Measurements from ENCODE around the gene TRMT10B. TPM values are rescaled to one million over a fixed set of nuclear protein-coding genes. Genes with fewer than 3 reads are reported as not detected.
"Not testable (repeated sequence)": the region's sequence is repeated elsewhere in the genome, so short reads cannot be mapped to it uniquely, and the experiment has no call there.

TRMT10B gene
- total RNA-seq, 1 donor from 2014 or later, result 2.1 TPM

GRCh38 chr9:37798677-37799076 lies 45.1 kb downstream of the TRMT10B start:
- no peak overlapping the region for H3K4me3 ChIP-seq (ENCODE audit: low read depth, low read length)
- DNase-seq (ENCODE audit: low read depth), result no peak
- TF ChIP-seq, protein P1, sequence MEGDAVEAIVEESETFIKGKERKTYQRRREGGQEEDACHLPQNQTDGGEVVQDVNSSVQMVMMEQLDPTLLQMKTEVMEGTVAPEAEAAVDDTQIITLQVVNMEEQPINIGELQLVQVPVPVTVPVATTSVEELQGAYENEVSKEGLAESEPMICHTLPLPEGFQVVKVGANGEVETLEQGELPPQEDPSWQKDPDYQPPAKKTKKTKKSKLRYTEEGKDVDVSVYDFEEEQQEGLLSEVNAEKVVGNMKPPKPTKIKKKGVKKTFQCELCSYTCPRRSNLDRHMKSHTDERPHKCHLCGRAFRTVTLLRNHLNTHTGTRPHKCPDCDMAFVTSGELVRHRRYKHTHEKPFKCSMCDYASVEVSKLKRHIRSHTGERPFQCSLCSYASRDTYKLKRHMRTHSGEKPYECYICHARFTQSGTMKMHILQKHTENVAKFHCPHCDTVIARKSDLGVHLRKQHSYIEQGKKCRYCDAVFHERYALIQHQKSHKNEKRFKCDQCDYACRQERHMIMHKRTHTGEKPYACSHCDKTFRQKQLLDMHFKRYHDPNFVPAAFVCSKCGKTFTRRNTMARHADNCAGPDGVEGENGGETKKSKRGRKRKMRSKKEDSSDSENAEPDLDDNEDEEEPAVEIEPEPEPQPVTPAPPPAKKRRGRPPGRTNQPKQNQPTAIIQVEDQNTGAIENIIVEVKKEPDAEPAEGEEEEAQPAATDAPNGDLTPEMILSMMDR (conservative IDR thresholded peaks at IDR 0.05; ENCODE audit: low read depth, low read length), result no peak

- H3K4me3 ChIP-seq (ENCODE audit: low read depth, low read length), result peak within 1 kb of the TSS; percentile 75
- TF ChIP-seq, protein P1 (conservative IDR thresholded peaks at IDR 0.05; ENCODE audit: low read depth, low read length), result no peak
- no peak for DNase-seq (ENCODE audit: low read depth)
These were observed 47.2 kb downstream of the TRMT10B start, which contains the start of gene DCAF10 for GRCh38 chr9:37800631-37801286. TSS of gene DCAF10 (plus strand) at chr9:37800797. CDS start at chr9:37800867, 70 bp downstream.

GRCh38 chr9:37801287-37801850 lies 47.8 kb downstream of the TRMT10B start:
- DNase-seq (ENCODE audit: low read depth), result no peak

DNA sequence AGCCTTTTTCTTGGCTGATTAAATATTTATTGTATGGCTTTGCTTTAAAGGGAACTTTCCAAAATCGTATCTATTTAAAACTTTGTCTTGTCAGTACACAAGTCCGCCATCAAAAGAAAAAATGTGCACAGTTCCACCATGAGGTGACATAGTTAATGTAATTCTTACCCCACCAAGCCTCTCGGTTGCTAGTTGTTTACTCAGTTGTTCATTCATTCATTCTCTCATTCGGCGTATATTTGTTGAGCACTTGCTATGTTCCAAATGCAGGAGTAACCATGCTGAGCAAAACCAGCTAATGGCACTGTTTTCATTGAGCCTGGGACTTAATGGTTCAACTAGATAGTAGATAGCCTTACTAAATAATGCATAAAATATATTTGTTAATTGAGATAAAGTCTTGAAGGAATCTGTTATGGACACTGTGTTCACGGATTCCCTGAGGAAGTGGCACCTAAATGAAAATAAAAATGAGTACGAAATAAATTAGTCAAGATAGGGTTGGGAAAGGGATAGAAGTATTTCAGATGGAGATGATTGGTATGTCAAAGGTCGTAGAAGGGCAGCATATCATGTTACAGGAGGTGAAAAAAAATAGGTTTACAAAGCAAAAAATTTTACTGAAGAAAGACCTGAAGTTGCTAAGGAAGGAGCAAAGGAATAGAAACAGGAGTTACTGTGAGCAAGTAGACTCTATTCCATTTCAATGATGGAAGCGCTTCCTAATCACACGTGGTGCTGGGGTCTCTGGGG lies 48.5 kb downstream of the TRMT10B start:
- peak overlapping the region; percentile 75 for H3K4me3 ChIP-seq (ENCODE audit: low read depth, low read length)
- no peak for DNase-seq (ENCODE audit: low read depth)
- TF ChIP-seq, protein P1 (conservative IDR thresholded peaks at IDR 0.05; ENCODE audit: low read depth, low read length), result no peak

More at GRCh38 chr9:37801287-37801850, 47.8 kb downstream of the TRMT10B start:
- peak overlapping the region; percentile 75 for H3K4me3 ChIP-seq (ENCODE audit: low read depth, low read length)
- TF ChIP-seq, protein P1 (conservative IDR thresholded peaks at IDR 0.05; ENCODE audit: low read depth, low read length), result no peak

DNA sequence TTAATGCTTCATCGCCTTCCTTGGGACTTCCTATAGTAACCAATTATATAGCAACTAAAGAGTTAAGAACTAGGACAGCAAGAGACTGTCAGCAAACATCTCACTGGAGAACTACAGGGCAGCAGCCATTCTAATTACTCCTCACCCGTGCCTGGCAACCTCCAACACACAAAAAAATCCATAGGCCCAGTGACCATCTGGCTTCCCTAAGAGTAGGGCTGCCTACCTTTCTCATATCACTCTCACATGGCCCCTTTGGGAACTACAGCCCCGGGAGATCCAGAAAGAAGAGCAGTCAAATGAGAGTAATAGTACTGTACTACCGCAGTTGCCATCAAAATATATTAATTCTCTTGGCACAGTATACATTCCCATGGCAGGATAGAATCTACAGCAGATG lies 52.7 kb downstream of the TRMT10B start:
- DNase-seq (ENCODE audit: low read depth), result no peak
- no peak overlapping the region for H3K4me3 ChIP-seq (ENCODE audit: low read depth, low read length)
- TF ChIP-seq, protein P1 (conservative IDR thresholded peaks at IDR 0.05; ENCODE audit: low read depth, low read length), result no peak

- not testable (repeated sequence) for H3K4me3 ChIP-seq (ENCODE audit: low read depth, low read length); DNase-seq (ENCODE audit: low read depth)
These were observed 56.1 kb downstream of the TRMT10B start for GRCh38 chr9:37809676-37810075.

DNA sequence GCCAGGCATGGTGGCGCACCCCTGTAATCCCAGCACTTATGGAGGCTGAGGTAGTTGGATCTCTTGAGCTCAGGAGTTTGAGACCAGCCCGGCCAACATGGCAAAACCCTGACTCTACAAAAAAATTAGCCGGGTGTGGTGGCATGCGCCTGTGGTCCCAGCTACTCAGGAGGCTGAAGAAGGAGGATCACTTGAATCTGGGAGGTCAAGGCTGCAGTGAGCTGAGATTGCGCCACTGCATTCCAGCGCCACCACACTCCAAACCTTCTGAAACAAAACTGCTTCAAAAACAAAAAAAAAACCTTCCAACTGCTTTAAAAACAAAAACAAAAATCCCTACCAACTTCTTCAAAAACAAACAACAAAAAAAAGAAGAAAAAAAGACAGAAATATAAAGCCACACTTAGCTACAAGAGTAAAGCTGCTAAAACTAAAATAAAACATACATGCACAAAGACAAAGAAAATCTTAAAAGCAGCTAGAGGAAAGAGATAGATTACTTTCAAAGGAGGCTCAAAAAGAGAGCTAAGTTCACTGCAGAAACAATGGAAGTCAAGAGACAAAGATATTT lies 58.4 kb downstream of the TRMT10B start:
- TF ChIP-seq, protein P1 (conservative IDR thresholded peaks at IDR 0.05; ENCODE audit: low read depth, low read length), result no peak
- no peak for DNase-seq (ENCODE audit: low read depth)
- no peak overlapping the region for H3K4me3 ChIP-seq (ENCODE audit: low read depth, low read length)

All from epithelial cell of proximal tubule (primary cell).